HG03066 (cell line): ENCODE data around the gene ATG5.
A peak's percentile ranks its signal among the peaks of the same experiment; 100 is the strongest.

Experiments
- ATAC-seq: cut with Tn5 transposase; IDR thresholded peaks from one replicate; pipeline ENCODE4 v1.9.1; 2021; ENCODE audit warnings: low read depth; ENCODE audit not compliant: unreplicated experiment

The ATG5 gene

GRCh38 chr6:106186172-106186571 is 139.4 kb downstream of the ATG5 start:
- no peak for ATAC-seq

DNA sequence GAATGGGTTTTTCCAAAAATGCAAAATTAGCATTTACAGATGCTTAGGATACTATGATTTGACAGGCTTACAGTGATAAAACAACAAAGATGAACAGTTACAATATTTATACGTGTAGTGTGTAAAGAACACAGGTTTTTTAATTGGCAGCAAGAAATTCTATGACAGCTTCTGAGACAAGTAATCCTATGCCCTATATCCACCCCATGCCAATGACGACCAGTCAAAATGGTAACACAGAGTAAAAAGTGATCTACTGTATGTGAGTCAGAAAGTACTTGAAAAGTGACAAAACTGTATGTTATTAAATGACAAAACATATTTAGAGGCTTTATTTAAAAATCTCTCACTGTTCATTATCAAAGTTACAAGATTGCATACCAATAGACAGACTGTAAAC is 139.9 kb downstream of the ATG5 start:
- no peak for ATAC-seq

GRCh38 chr6:106184629-106185028 is 140.9 kb downstream of the ATG5 start:
- ATAC-seq: no peak

DNA sequence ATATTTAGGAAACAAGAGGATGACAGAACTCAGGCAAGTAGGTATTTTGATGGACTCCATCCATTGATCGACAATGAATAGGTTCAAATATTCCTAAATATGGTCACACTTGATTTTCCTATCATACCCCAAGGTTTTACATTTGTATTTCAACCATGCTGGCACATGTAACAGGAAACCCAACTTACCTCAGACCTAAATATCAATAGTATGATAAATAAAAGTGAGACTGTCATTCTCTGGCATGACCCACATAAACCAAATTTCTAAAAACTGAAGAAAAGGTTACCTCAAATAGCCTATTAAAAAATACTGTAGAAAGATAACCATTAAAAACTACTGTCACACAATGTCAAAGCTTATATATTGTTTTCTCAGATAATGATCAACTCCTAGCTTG is 142.1 kb downstream of the ATG5 start:
- ATAC-seq: no peak

- ATAC-seq: peak; percentile 86
These were observed 143.1 kb downstream of the ATG5 start for GRCh38 chr6:106182455-106182854.

- ATAC-seq: no peak
These were observed 143.7 kb downstream of the ATG5 start for GRCh38 chr6:106181664-106182418.

DNA sequence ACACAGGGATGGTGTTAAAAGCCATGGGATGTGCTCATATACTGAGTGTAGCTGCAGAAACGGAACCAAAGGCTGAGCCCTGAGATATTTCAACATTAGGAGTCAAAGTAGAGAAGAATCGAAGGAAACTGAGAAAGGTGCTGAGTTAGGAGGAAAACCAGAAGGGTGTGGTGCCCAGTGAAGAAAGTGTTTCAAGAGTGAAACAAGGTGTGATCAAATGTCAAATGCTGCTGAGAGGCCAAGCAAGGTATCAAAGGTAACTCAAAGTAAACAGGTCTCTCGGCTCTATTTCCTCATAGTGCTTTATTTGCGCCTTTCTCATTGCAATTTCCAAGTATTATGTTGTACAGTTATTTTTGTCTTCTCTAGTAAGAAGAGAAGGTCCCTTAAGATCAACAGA is 145.4 kb downstream of the ATG5 start:
- ATAC-seq: no peak

DNA sequence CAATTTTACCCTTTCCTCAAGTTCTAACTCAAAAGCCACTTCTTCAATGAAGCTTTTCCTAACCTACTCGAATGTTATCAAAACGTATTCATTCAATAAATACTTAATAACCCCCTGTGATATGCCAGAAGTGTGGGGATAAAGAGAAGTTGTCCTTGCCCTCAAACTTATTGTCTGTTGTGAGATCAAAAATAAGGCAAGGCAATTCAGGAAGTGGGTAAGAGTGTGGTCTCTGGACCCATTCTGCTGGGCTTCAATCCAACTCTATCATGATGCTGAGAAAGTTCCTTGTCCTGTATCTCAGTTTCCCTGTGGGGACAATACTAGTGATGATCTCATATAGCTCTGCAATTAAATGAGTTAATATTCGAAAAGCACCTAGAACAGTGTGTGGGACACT is 146.7 kb downstream of the ATG5 start:
- no peak for ATAC-seq

DNA sequence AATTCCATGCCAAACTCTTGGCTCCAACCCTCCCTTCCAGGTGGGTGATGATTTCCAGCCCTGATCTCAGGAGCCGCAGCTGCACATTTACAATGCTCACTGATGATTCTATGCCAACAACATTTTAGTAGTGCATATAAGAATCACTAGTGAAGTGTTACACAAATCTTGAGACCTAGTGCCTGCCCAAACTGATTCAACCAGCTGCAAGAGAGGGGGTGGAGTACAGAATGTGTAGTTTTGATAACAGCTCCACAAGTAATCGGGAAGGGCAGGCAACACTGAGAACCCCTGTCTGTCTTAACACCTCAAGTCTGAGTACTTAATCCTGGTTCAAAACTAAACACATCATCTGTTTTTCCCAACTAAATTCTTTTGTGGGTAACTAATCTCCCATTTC is 147.8 kb downstream of the ATG5 start:
- ATAC-seq: no peak

GRCh38 chr6:106173124-106173879 is 152.3 kb downstream of the ATG5 start:
- no peak for ATAC-seq

DNA sequence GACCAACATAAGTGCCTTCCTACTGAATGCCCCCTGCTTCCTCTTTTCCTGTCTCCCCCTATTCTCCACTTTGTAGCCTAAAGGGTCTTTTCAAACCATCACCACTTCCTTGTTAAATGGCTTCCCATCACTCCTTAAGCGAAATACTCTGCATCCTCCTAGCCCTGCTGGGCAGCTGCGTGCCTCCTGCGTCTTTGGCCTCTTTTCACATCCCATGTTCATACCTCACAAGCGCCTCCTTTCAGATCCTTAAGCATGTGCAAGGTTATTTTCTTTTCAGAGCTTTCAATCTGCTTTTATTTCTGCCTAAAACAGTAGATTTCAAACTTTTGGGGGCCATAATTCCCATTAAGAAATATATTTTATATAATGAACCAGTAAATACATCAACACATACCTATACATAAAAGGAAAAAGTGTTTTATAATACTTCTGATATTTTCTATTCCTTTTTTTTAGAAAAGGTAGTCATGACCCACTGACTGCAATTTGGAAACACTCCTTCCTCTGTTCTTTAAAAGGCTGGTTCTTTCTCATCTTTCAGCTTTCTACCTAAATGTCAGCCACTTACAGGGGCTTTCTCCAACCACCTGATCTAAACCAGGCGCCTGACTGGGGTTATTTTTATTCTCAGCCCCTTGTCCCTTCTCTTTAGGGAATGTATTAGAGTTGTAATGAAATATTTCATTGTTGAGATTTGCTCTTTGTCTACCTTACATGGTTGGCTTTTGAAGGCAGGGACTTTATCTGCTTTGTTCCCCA is 155.3 kb downstream of the ATG5 start:
- ATAC-seq: no peak

DNA sequence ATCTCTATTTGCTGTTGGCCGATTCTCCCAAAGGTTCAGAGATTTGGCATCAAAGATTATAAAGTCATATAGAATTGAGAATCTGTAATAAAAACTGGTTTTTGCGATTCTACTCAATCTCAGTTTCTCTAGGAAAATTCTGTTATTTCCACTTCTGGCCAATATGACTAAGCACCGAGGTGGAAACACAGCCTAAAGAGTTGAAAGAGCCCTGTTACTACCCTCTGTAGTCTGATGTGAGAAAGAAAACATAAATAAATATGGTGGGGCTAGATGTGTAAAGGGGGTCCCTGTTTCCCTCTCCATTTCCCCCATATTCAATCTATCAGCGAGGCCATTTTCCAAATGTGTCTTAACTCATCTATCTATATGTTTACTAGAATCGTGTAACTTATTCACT is 156.0 kb downstream of the ATG5 start:
- no peak for ATAC-seq

DNA sequence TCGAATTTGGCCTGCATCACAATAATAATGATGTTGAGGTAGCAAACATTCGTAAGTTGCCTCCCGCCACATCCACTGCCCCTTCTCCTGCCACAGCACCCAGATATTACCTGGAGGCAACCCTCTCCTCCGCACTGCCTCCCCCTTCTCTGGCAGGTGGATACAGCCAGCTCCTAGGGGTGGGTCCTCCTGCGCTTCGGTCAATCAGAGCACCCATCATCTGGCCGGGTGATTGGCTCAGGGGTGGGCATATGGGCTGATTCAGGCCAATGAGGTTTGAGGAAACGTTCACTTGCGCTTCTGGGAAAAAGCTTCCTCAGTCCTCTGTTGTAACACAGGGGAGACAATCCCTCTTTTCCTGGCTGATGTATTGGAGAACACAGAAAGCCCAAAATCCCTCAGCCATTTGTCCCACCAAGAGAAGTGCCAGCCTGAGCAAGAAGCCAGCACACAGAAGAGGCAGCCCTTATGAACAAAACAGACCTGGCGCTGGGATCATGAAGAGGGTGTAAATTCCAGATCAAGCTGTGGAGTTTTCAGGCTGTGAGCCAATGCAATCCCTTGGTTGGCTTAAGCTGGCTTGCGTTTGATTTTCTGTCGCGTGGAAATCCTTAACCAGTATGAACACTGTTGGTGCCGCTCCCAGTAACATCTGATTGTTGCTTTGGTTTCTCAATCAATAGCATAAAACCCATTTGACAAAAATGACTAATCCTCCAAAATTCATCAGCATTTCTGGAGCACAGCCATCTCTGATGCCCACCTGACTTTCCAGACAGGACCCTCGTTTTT is 157.3 kb downstream of the ATG5 start:
- ATAC-seq: no peak

DNA sequence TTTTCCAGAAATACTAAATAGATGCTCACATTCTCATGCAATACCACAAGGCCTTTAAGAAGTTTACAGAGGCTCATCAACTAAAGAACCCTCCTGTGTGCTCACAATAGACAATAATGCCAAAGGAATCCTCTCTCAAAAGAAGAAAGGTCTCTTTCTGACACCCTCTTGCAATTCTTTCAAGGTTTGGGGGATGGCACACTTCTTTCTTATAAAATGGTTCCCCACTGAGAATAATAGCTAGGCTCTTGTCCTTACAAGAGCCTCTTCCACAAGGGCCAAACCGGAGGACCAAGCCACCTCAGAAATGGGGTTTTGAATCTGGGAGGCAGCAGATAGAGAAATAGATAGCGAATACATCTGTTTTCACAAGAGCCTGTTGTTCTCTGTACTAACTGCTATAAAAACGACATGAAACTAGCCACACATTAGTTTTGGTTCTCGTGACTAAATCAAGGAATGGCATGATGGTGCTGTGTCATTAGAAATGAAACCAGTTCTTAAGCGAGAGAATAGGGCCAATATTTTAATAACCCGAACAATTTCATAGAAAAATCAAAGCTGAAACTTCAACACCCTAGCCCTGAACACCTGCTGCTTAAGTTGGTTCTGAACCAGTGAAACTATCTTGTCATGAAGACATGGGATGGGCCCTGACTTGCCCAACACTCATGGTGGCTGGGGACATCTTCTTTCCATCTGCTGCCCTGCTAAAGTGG is 158.3 kb downstream of the ATG5 start:
- peak; percentile 55 for ATAC-seq

DNA sequence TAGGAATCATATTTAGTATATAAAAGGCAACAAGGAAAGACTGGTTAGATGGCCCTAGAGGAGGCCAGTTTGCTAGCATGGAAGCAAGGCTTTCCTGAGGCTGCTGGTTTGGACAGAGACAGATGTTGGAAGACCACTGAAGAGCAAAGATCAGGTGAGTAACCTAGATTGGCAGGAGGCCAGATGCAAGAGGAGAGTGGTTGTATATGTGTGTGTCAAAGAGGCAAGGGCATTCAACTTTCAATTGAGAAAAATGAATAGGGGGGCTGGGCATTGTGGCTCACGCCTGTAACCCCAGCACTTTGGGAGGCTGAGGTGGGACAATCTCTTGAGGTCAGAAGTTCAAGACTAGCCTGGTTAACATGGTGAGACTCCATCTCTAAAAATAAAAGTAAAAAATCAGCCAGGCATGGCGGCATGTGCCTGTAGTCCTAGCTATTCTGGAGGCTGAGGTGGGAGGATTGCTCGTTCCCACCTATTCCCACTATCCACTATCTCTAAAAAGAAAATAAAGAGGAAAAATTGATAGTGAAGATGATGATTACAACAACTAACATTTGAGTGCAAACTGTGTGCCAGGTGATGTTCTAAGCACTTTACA is 159.6 kb downstream of the ATG5 start:
- ATAC-seq: no peak

GRCh38 chr6:106163966-106164877 is 161.3 kb downstream of the ATG5 start:
- peak; percentile 42 for ATAC-seq

- peak; percentile 23 for ATAC-seq
These were observed 162.1 kb downstream of the ATG5 start for GRCh38 chr6:106163446-106163965.

- no peak for ATAC-seq
These were observed 162.6 kb downstream of the ATG5 start for GRCh38 chr6:106162921-106163320.
